HG02759 (cell line): ENCODE data around the gene DEFB108B.
"Not testable (repeated sequence)": the region's sequence is repeated elsewhere in the genome, so short reads cannot be mapped to it uniquely, and the experiment has no call there.

ENCODE experiments used
- ATAC-seq: cut with Tn5 transposase; IDR thresholded peaks from one replicate; pipeline ENCODE4 v1.9.1; 2021; ENCODE audit warnings: mild to moderate bottlenecking, moderate library complexity; ENCODE audit not compliant: unreplicated experiment

DEFB108B gene

DNA sequence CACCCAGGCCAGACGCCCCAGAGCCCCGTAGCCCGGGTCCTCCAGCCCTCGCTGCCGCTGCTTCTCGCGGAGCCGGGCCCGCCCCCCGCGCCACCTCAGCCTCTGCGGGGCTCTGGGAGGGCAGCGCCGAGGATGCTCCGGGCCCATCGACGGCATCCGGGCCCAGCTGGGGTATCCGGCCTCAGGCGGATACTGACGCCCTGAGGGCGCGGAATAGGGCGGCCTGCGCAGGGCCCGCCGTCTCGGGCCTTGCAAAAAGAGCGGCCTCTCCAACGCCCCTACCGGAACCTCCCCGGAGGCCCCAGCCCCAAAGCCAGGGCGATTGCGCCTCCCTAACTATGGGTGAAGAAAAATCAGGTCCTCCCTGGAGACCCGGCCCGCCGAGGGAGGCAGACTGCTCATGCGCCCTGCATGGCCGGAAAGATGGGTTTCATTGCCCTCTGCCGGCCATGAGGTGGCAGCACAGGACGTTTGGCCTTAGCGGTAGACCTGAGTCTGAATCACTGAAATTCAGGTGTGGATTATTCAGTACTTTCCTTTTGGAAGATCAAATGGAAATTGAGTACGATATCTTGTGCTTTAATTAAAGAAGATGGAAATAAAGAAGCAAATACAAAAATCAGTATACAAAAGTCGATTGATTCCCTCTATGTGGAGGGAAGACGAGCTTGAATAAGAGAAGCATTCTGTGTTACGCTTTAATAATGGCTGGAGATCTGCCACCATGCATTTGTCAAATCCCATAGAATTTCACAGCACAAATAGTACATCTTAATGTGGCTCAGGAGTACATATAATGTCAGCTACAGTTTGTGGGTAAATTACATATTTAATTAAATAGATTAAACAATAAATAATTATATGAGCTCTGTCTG, 19.3 kb upstream of the DEFB108B start:
- ATAC-seq, result not testable (repeated sequence)

DNA sequence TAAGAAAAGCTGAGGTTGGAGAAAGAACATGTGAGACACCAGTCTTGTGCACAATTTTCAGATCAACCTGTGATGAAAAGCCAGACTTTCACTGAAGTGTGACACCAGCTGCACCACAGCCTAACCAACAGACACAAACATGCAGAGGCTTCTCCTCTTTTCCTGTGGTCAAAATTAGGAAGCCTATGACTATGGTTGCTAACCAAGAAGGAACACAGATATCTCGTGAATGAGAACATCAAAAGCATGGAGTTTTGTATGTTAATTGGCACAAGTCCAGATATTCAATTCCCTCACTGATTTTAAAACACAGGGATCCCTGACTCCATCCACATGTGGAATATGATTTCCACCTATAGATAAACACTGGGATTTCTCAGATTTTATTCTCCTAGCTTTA, 11.5 kb upstream of the DEFB108B start:
- ATAC-seq, result not testable (repeated sequence)

DNA sequence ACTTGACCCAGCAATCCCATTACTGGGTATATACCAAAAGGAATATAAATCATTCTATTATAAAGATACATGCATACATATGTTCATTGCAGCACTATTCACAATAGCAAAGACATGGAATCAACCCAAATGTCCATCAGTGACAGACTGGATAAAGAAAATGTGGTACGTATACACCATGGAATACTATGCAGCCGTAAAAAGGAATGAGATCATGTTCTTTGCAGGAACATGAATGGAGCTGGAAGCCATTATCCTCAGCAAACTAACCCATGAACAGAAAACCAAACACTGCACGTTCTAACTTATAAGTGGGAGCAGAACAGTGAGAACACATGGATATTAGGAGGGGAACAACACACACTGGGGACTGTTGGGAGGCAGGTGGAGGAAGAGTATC, 3.8 kb upstream of the DEFB108B start:
- not testable (repeated sequence) for ATAC-seq

DNA sequence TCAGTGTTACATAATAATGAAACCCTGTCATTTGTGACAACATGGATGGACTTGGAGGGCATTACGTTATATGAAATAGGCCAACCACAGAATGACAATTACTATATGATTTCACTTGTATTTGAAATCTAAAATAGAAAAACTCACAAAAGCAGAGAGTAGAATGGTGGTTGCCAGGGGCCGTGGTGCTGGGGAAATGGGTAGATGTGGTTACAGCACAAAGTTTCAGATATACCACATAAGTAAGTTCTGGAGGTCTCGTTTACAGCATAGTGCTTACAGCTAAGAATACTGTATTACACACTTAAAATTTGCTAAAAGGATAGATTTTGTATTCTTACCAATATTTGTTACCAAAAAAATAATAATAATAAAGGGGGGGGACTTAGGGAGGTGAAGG, 3.3 kb upstream of the DEFB108B start:
- ATAC-seq, result not testable (repeated sequence)

DNA sequence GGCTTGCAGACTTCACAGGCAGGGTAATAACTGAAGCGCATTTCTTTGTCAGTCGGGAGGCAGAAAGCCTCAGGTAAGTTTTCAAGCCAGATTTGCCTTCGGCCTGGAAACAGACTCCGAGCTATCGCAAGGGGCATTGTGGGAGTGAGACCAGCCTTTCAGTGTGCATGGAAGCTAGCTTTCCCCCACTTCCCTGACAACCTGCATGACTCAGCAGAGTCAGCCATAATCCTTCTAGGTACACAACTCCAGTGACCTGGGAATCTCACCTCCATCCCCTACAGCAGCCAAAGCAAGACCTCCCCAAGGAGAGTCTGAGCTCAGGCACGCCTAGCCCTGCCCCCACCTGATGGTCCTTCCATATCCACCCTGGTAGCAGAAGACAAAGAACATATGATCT, 9.7 kb downstream of the DEFB108B start:
- not testable (repeated sequence) for ATAC-seq

DNA sequence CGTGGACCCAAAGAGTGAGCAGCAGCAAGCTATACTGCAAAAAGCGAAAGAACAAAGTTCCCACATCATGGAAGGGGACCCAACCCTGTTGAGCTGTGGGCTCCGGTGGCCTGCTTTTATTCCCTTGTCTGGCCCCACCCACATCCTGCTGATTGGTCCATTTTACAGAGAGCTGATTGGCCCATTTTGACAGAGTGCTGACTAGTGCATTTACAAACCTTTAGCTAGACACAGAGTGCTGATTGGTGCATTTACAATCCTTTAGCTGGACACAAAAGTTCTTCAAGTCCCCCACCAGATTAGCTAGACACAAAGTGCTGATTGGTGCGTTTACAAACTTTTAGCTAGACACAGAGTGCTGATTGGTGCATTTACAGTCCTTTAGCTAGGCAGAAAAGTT, 10.4 kb downstream of the DEFB108B start:
- not testable (repeated sequence) for ATAC-seq

DNA sequence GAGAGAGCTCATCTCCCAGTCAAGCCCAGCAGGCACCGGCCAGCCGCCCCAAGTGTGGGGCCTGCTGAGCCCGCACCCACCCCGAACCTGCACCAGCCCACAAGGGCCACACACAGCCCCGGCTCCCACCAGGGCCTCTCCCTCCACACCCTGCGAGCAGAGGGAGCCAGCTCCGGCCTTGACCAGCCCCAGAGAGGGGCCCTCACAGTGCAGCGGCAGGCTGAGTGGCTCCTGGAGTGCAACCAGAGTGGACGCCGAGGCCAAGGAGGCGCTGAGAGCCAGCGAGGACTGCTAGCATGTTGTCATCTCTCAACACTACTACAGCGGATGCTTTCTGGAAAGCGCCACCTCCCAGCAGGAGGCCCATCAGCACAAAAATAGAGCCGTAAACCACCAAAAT, 10.9 kb downstream of the DEFB108B start:
- no peak for ATAC-seq

DNA sequence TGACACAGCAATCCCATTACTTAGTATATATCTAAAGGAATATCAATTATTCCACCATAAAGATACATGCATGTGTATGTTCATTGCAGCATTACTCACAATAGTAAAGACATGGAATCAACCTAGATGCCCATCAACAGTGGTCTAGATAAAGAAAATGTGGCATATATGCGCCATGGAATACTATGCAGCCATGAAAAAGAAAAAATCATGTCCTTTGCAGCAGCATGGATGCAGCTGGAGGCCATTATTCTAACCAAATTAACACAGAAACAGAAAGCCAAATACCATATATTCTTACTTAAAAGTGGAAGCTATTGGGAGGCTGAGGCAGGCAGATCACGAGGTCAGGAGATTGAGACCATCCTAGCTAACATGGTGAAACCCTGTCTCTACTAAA, 20.9 kb downstream of the DEFB108B start:
- ATAC-seq, result not testable (repeated sequence)

DNA sequence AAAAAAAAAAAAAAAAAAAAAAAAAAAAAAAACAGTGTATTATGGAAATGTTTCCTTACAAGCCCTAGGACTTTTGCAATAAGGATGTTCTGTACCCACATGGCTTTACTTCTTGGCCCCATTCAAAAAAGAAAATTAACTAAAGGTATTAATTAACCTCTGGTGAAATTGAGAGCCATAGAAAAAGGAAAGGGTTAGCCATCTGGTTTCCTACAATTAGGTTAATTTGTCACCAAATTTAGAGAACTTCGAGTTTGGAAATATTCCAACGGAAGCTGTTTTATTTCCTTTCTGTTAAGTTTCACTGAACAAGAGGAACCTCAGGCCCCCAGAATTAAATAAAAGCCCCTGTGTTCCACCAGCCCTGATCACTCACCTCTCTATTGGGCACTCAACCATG, 22.9 kb downstream of the DEFB108B start:
- not testable (repeated sequence) for ATAC-seq

DNA sequence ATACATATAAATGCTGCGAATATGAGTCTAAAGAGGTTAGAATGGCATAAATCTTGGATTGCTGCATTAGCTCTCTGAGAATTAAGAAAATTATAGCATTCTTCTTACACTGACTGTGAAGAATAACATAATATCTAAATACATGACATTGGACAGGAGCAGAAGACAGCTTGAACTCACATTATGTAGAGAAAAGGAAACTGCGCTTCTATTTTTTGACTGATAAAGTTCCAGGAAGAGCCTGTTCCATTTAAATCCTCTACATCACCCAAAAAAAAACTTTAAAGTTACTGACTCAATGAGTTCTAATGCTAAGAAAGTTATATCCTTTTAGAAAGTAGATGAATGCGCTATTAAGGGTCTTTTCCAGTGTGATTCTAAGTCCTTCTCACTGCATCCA, 27.8 kb downstream of the DEFB108B start:
- ATAC-seq, result not testable (repeated sequence)

DNA sequence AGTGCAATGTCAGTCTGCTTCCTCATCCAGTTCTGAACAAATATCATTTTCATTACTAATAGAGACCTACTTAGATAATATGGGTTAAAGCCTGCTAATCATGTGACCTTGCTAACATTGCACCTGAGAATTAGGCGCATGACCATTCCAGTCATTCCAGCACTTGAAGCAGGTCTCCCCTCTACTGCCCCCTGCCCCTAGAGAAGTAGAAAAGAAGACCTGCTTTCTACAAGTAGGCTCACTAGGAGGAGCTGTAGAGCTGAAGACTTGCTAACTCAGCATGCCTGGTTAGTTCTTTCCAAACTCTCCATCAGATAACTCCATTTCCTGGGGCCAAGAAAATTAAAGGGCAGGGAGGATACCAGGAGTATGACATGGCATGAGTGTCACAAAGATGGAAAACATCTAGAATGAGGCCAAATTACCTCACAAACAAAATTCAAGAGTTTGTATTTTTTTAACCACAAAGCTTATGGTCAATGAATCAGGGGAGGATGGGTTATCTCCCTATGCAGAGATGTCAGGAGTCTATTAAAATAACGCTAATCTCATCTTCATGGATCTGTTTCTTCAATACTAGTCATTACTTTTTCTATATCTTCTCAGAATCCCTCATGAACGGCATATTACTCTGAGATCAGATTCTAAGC, 31.1 kb downstream of the DEFB108B start:
- not testable (repeated sequence) for ATAC-seq

DNA sequence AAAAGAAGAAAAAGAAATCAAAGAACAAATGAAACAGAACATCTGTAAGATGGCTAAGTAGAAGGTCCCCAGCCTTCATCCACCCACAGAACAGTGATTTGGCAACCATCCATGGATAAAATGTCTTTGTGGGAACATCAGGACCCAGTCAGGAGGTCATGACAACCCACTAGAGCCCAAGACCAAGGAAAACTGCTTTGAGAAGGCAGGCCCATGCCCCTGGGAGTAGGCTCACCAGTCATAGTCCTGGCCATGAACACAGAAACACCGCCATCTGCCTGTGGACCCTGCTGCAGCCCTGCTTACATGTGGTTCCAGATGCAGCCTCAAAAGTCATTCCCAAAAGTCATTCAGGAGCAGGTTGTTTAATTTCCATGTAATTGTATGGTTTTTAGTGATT, 34.2 kb downstream of the DEFB108B start:
- not testable (repeated sequence) for ATAC-seq

DNA sequence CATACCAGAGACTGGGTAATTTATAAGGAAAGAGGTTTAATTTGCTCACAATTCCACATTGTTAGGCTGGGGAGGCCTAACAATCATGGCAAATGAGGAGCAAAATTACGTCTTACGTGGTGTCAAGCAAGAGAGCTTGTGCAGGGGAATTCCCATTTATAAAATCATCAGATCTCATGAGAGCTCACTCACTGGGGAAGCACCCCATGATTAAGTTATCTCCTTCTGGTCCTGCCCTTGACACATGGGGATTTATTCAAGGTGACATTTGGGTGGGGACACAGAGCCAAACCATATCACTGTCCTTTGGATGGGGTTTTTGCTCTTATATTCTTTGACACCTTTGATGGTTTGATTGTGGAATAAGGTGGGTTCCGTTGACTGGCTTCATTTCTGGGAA, 36.9 kb downstream of the DEFB108B start:
- not testable (repeated sequence) for ATAC-seq

DNA sequence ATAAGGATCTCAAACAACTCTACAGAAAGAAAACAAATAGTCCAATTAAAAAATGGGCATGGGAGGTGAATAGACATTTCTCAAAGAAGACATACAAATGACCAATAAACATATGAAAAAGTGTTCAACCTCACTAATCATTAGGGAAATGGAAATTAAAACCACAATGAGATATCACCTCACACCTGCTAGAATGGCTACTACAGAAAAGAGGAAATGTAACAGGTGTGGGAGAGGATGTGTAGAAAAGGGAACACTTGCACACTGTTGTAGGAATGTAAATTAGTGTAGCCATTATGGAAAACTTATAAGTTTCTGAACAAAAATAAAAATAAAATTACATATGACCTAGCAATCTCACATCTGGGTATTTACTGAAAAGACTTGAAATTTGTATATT, 37.7 kb downstream of the DEFB108B start:
- ATAC-seq, result not testable (repeated sequence)

DNA sequence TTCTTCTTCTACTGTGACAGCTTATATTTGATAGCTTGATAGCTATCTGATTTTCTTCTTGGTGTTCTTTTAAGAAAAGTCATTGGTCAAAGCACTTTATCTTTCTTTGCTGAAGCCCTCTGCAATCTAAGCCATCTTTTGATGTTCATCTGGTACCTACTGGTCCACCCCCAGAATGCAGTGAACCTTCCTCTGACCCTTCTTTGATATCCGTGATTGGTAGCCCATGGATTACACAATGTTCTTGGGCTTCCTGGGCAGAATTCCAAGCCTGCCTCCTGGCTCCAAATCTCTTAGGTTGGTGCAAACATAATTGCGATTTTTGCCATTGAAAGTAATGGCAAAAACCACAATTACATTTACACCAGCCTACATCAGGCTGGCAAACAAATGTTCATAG, 43.3 kb downstream of the DEFB108B start:
- ATAC-seq, result not testable (repeated sequence)

DNA sequence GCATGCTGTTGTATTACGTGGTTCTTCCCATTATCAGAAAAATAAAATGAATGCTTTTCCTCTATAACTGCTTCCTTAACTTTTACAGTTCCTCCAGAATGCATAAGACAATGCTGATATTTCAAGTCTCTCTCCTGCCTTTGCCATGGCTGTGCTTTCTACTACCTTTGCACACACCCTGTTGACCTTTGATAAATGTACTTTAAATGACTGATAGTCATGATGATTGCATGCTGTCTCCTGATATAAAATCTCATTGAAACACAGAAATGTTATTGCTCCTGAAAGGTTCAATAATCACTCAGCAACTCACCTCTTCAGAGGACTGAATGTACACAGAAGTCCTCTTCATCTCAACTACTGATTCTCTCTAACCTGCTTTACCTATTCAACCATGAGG, 45.1 kb downstream of the DEFB108B start, which contains the start of gene DEFB131B:
Gene DEFB131B (plus strand): TSS at position 395 of the 400 bp plus-strand sequence. CDS start 0 bp downstream, at position 395.
- not testable (repeated sequence) for ATAC-seq

DNA sequence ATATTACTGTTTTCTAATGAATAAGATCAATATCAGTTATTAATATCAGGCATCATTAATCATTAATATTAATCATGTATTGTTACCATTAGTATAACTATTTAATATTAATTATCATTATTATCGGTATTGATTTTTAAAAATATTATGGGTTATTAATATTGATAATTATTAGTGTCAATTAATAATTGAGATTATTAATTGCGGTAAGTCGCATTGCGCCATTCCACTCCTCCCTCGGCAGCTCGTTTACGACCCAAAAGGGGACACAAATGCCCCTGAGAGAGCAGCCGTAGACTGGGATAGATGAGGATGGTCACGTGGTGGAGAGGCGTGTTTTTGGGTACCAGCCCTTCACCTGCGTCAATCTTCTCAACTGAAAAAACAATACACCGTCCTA, 52.8 kb downstream of the DEFB108B start:
- not testable (repeated sequence) for ATAC-seq
